GM12878 (cell line): ENCODE results near the gene TLR1. TPM values are rescaled to one million over a fixed set of nuclear protein-coding genes. Genes with fewer than 3 reads are reported as not detected.

Experiments
- ATAC-seq: fragments of 200-7000 bp; cut with Tn5 transposase; 3 replicates; pipeline ENCODE4 v1.9.1; 2020; ENCODE audit warnings: mild to moderate bottlenecking, moderate library complexity
- BruUV-seq: library from RNA; stranded (reverse); fragments of 400-500 nt; replicated peaks from 2 replicates; lab custom pipeline; 2021; lab: Mats Ljungman, UMichigan
- CTCF ChIA-PET: fragments of 300-600 bp; sonication (Branson Sonifier 250); formaldehyde crosslinking; extraction: SDS; loops from one replicate; lab custom pipeline; 2021; ENCODE audit warnings: inconsistent platforms; lab: Yijun Ruan, JAX
- POLR2A ChIA-PET: fragments of 350-600 bp; formaldehyde crosslinking; extraction: SDS; loops from one replicate; lab custom pipeline; 2021; ENCODE audit warnings: inconsistent platforms; lab: Charles Lee
- RAD21 ChIA-PET: fragments of 300-600 bp; sonication (Branson Sonifier 250); formaldehyde crosslinking; loops from one replicate; lab custom pipeline; 2023; ENCODE audit warnings: antibody characterized with exemption; ENCODE audit not compliant: unreplicated experiment; lab: Charles Lee
- SMC1A ChIA-PET: fragments of 300-600 bp; sonication (Branson Sonifier 250); formaldehyde crosslinking; loops from one replicate; lab custom pipeline; 2023; ENCODE audit not compliant: unreplicated experiment, uncharacterized antibody; lab: Charles Lee
- DNase-seq: peaks from one replicate; pipeline ENCODE4 v3.0.0-alpha.2; 2011; ENCODE audit warnings: low read depth, low spot score
- FAIRE-seq: peaks from 3 replicates; lab custom pipeline; 2011; peaks lifted over from hg19 to GRCh38; lab: Jason Lieb, UNC
- H2AFZ ChIP-seq: 2 replicates; pipeline ENCODE4 v1.6.0; 2011; ENCODE audit warnings: low read depth, low read length, control low read depth; ENCODE audit not compliant: control insufficient read depth
- H3K27ac ChIP-seq: 2 replicates; pipeline ENCODE4 v1.5.1; 2011; ENCODE audit warnings: control low read depth; ENCODE audit not compliant: control insufficient read depth, insufficient read depth
- H3K27me3 ChIP-seq, 2 experiments: replicated peaks in 1 of 2; 2 replicates each; pipeline versions ENCODE4 v1.6.0 to v1.6.1; 2011; ENCODE audit warnings: low read length in 1 of 2; ENCODE audit not compliant: control insufficient read depth in 2 of 2, insufficient read depth in 2 of 2
- H3K36me3 ChIP-seq, 2 experiments: 2 replicates each; pipeline ENCODE4 v1.5.1; 2011; ENCODE audit warnings: low read length in 1 of 2; ENCODE audit not compliant: control insufficient read depth in 2 of 2, insufficient read depth in 2 of 2
- H3K4me1 ChIP-seq: 2 replicates; pipeline ENCODE4 v1.6.1; 2011; ENCODE audit warnings: mild to moderate bottlenecking, low read length, moderate library complexity, mixed read lengths; ENCODE audit not compliant: control insufficient read depth, insufficient read depth
- H3K4me2 ChIP-seq: 2 replicates; pipeline ENCODE4 v1.6.0; 2011; ENCODE audit warnings: control low read depth; ENCODE audit not compliant: control insufficient read depth, insufficient read depth
- H3K4me3 ChIP-seq: fragments of 200-600 bp; sonication (generic); 2 replicates; pipeline ENCODE4 v1.5.1; 2016
- H3K79me2 ChIP-seq: 2 replicates; pipeline ENCODE4 v1.6.0; 2011; ENCODE audit warnings: low read length; ENCODE audit not compliant: control insufficient read depth, insufficient read depth
- H3K9ac ChIP-seq: 2 replicates; pipeline ENCODE4 v1.8.0; 2011; ENCODE audit warnings: low read length, control low read depth, mixed read lengths; ENCODE audit not compliant: control insufficient read depth, insufficient read depth
- H3K9me3 ChIP-seq: replicated peaks from 3 replicates; pipeline ENCODE4 v1.5.1; 2011; ENCODE audit warnings: mild to moderate bottlenecking, low read length; ENCODE audit not compliant: control insufficient read depth, insufficient read depth
- H4K20me1 ChIP-seq: 2 replicates; pipeline ENCODE4 v1.6.0; 2011; ENCODE audit not compliant: control insufficient read depth, insufficient read depth
- FOS ChIP-seq: IDR thresholded peaks from 3 replicates; pipeline ENCODE4 v1.6.1; 2011; ENCODE audit warnings: borderline replicate concordance; ENCODE audit not compliant: insufficient read length; ENCODE audit errors: extremely low read depth
- RBBP5 ChIP-seq: fragments of 200-600 bp; sonication (generic); conservative IDR thresholded peaks from 2 replicates; pipeline ENCODE4 v1.6.1; 2016
- STAT3 ChIP-seq: IDR thresholded peaks from 2 replicates; pipeline ENCODE4 v1.6.1; 2011; ENCODE audit warnings: low read depth, low read length, improper control_type of control experiment
- SUZ12 ChIP-seq: fragments of 200-600 bp; sonication (generic); IDR thresholded peaks from one replicate; pipeline ENCODE4 v1.6.1; 2018; ENCODE audit warnings: antibody characterized with exemption, mild to moderate bottlenecking; ENCODE audit not compliant: unreplicated experiment
- TBL1XR1 ChIP-seq: IDR thresholded peaks from 2 replicates; pipeline ENCODE4 v1.6.1; 2012; ENCODE audit warnings: low read depth, low read length, improper control_type of control experiment
- ZSCAN29 ChIP-seq: fragments of 450-650 bp; IDR thresholded peaks from 2 replicates; pipeline ENCODE4 v1.6.1; 2017; ENCODE audit warnings: mild to moderate bottlenecking, moderate library complexity
- WGBS: methylation state at CpG from one replicate; pipeline ENCODE4 v1.1.6; 2016; ENCODE audit warnings: low lambda C conversion rate; ENCODE audit not compliant: insufficient replicate concordance, insufficient coverage; ENCODE audit errors: missing lambda C conversion rate; 5-methylcytosine and 5-hydroxymethylcytosine counted together
- in situ Hi-C: fragments of 300-500 bp; cut with MboI; formaldehyde crosslinking; loops from 9 replicates; pipeline ENCODE4 v1.14.3; 2018; ENCODE audit warnings: mixed read lengths
- intact Hi-C: fragments of 100-400 bp; cut with micrococcal nuclease; formaldehyde crosslinking; loops from one replicate; pipeline ENCODE4 v1.14.2; 2022; ENCODE audit not compliant: unreplicated experiment
- polyA plus RNA-seq, 11 experiments: library from polyadenylated mRNA; depleted of rRNA in 4 of 11; unstranded in 6 of 11; stranded (reverse) in 5 of 11; fragments of >200 nt; fragmentation: Nextera tagmentation in 4 of 11; fragmentation: Illumina TruSeq in 1 of 11; extraction: Ambion mirVana in 4 of 11; extraction: Trizol in 1 of 11; gene quantifications; 1 replicate in 1 of 11; 2 replicates in 10 of 11; pipeline versions ENCODE4 v1.2.1 to v1.2.3, GENCODE V29; 2011 to 2016; ENCODE audit warnings: inconsistent platforms in 2 of 11, missing spikeins in 2 of 11, low read depth in 1 of 11
- total RNA-seq, 4 experiments: library from RNA; depleted of rRNA in 3 of 4; stranded (reverse); fragments of >200 nt in 3 of 4; fragmentation: Illumina TruSeq in 1 of 4; extraction: Trizol in 1 of 4; gene quantifications; 2 replicates each; pipeline versions ENCODE4 v1.2.1 to v1.2.3, GENCODE V29; 2013 to 2021
- TF ChIP-seq, protein P1 (sequence below): fragments of 450-650 bp; conservative IDR thresholded peaks from 2 replicates; pipeline ENCODE4 v1.6.1; 2017; ENCODE audit warnings: mild to moderate bottlenecking, moderate library complexity
- TF ChIP-seq, protein P2 (sequence below): IDR thresholded peaks from 2 replicates; pipeline ENCODE4 v1.6.1; 2012; ENCODE audit warnings: improper control_type of control experiment, low read depth, low read length; ENCODE audit not compliant: insufficient replicate concordance
- TF ChIP-seq, protein P3 (sequence below): fragments of 450-650 bp; IDR thresholded peaks from 2 replicates; pipeline ENCODE4 v1.6.1; 2017; ENCODE audit warnings: low read depth, mild to moderate bottlenecking, moderate library complexity

Gene TLR1
- total and polyA plus RNA-seq, 10 of the 15 experiments (the other 5 are each of a cell fraction or from before 2014, with no cell fraction given), result 9.3 to 57.1 (median 20.4) TPM

DNA sequence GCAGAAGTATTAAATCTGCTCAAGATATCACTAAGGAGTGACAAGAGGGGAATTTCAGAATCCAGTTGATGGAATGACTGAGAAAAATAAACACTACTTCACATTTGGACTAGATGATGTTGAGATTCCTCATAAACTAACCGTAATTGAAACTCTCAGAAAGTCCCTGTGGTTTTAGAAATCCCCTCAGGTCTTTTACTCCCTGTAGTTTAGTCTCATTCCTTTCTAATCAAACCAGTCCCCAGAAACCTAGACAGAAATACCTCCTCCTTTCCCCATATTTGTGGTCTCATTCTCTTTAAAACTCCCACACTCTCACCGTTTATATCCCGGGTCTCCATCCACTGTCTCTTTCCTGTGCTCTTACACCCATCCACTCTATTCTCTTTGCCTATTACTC lies 15.0 kb upstream of the TLR1 start:
- Histone ChIP-seq H3K4me2 (peak overlapping the region; percentile 74), H3K9ac (peak overlapping the region; percentile 72), H3K27ac (peak overlapping the region; percentile 96), H4K20me1 (no peaks in the 10 kb centered on the region), H2AFZ (no peak overlapping the region), H3K79me2 (peaks cover 5% of the 10 kb centered on the region), H3K4me3 (peak overlapping the region; percentile 4; the same call in 1 of the 2 replicates), H3K27me3 (no peaks in the 10 kb centered on the region), H3K9me3 (peaks cover 29% of the 10 kb centered on the region), H3K4me1 (peaks cover 40% of the 10 kb centered on the region), H3K36me3 (peaks cover 0 to 2% of the 10 kb centered on the region in 2 experiments; a peak in 1 of 4 replicates)
- DNase-seq (peak; percentile 68), ATAC-seq (peak; percentile 40), FAIRE-seq (peak; percentile 75)
- SMC1A ChIA-PET, result interaction anchor here (0.5 to 13.0 kb wide), 17 partner anchors 9 to 687 kb away, joined by 3 to 178 read pairs (median 8); partner anchors contain the start of genes TLR1, TLR10 and TLR6
- CTCF ChIA-PET, result interaction anchor here (1.2 to 7.7 kb wide), 7 partner anchors 9 to 75 kb away, joined by 3 to 49 read pairs (median 23); partner anchors contain the start of genes TLR1, TLR10 and TLR6
- in situ Hi-C loops, result loop anchor here (25.0 kb wide), 1 partner anchor 1368 kb away; the partner anchor contains the start of gene RHOH
- WGBS, result 4% methylated on average over 3 of the region's 3 CpGs
- RAD21 ChIA-PET, result interaction anchor here (1.3 to 8.9 kb wide), 9 partner anchors 9 to 641 kb away, joined by 3 to 171 read pairs (median 15); partner anchors contain the start of genes TLR1, TLR10 and TLR6
- POLR2A ChIA-PET, result interaction anchor here (0.8 to 10.2 kb wide), 11 partner anchors 10 to 90 kb away, joined by 3 to 110 read pairs (median 6); partner anchors contain the start of genes TLR1 and TLR10
- intact Hi-C loops, result loop anchor here (5.0 kb wide), 1 partner anchor 37 kb away; the partner anchor contains the start of gene TLR10
- BruUV-seq, result no TSS peak
- TF ChIP-seq STAT3 (0 out of 2 replicates have a peak, but pooled peaks have one; percentile 84), TBL1XR1 (no peak), ZSCAN29 (no peak), RBBP5 (no peak), SUZ12 (no peak), FOS (no peak)
- TF ChIP-seq, protein P1, sequence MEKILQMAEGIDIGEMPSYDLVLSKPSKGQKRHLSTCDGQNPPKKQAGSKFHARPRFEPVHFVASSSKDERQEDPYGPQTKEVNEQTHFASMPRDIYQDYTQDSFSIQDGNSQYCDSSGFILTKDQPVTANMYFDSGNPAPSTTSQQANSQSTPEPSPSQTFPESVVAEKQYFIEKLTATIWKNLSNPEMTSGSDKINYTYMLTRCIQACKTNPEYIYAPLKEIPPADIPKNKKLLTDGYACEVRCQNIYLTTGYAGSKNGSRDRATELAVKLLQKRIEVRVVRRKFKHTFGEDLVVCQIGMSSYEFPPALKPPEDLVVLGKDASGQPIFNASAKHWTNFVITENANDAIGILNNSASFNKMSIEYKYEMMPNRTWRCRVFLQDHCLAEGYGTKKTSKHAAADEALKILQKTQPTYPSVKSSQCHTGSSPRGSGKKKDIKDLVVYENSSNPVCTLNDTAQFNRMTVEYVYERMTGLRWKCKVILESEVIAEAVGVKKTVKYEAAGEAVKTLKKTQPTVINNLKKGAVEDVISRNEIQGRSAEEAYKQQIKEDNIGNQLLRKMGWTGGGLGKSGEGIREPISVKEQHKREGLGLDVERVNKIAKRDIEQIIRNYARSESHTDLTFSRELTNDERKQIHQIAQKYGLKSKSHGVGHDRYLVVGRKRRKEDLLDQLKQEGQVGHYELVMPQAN, result no peak
- TF ChIP-seq, protein P2, sequence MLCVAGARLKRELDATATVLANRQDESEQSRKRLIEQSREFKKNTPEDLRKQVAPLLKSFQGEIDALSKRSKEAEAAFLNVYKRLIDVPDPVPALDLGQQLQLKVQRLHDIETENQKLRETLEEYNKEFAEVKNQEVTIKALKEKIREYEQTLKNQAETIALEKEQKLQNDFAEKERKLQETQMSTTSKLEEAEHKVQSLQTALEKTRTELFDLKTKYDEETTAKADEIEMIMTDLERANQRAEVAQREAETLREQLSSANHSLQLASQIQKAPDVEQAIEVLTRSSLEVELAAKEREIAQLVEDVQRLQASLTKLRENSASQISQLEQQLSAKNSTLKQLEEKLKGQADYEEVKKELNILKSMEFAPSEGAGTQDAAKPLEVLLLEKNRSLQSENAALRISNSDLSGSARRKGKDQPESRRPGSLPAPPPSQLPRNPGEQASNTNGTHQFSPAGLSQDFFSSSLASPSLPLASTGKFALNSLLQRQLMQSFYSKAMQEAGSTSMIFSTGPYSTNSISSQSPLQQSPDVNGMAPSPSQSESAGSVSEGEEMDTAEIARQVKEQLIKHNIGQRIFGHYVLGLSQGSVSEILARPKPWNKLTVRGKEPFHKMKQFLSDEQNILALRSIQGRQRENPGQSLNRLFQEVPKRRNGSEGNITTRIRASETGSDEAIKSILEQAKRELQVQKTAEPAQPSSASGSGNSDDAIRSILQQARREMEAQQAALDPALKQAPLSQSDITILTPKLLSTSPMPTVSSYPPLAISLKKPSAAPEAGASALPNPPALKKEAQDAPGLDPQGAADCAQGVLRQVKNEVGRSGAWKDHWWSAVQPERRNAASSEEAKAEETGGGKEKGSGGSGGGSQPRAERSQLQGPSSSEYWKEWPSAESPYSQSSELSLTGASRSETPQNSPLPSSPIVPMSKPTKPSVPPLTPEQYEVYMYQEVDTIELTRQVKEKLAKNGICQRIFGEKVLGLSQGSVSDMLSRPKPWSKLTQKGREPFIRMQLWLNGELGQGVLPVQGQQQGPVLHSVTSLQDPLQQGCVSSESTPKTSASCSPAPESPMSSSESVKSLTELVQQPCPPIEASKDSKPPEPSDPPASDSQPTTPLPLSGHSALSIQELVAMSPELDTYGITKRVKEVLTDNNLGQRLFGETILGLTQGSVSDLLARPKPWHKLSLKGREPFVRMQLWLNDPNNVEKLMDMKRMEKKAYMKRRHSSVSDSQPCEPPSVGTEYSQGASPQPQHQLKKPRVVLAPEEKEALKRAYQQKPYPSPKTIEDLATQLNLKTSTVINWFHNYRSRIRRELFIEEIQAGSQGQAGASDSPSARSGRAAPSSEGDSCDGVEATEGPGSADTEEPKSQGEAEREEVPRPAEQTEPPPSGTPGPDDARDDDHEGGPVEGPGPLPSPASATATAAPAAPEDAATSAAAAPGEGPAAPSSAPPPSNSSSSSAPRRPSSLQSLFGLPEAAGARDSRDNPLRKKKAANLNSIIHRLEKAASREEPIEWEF, result no peak
- TF ChIP-seq, protein P3, sequence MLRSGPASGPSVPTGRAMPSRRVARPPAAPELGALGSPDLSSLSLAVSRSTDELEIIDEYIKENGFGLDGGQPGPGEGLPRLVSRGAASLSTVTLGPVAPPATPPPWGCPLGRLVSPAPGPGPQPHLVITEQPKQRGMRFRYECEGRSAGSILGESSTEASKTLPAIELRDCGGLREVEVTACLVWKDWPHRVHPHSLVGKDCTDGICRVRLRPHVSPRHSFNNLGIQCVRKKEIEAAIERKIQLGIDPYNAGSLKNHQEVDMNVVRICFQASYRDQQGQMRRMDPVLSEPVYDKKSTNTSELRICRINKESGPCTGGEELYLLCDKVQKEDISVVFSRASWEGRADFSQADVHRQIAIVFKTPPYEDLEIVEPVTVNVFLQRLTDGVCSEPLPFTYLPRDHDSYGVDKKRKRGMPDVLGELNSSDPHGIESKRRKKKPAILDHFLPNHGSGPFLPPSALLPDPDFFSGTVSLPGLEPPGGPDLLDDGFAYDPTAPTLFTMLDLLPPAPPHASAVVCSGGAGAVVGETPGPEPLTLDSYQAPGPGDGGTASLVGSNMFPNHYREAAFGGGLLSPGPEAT, result peak; percentile 97
